ENCODE results near the gene DENND4A. TPM values are rescaled to one million over a fixed set of nuclear protein-coding genes. Genes with fewer than 3 reads are reported as not detected.

The DENND4A gene
- polyA plus RNA-seq, 1 experiment: 5.1 TPM

GRCh38 chr15:65758242-65758641 is 33.9 kb downstream of the DENND4A start:
- POLR2A ChIA-PET: no interaction called here
- DNase-seq (ENCODE audit: low read depth): no peak
- CTCF ChIA-PET: no interaction called here
- Histone ChIP-seq H3K36me3 (ENCODE audit: control insufficient read depth, insufficient read depth, low read length) (no peaks in the 10 kb centered on the region), H3K27me3 (ENCODE audit: control insufficient read depth, insufficient read depth, low read length) (no peaks in the 10 kb centered on the region), H3K4me3 (ENCODE audit: low read depth, low read length) (no peak overlapping the region)
- no peak for TF ChIP-seq CTCF (IDR thresholded peaks at IDR 0.05; ENCODE audit: insufficient read depth, low read depth, low read length)

GRCh38 chr15:65757256-65757655 is 34.8 kb downstream of the DENND4A start:
- TF ChIP-seq CTCF (IDR thresholded peaks at IDR 0.05; ENCODE audit: insufficient read depth, low read depth, low read length): no peak
- H3K4me3 ChIP-seq (ENCODE audit: low read depth, low read length): no peak overlapping the region
- DNase-seq (ENCODE audit: low read depth): no peak
- H3K36me3 ChIP-seq (ENCODE audit: control insufficient read depth, insufficient read depth, low read length): no peaks in the 10 kb centered on the region
- ChIA-PET POLR2A (no interaction called here), CTCF (no interaction called here)
- no peaks in the 10 kb centered on the region for H3K27me3 ChIP-seq (ENCODE audit: control insufficient read depth, insufficient read depth, low read length)

GRCh38 chr15:65752151-65752700 is 39.9 kb downstream of the DENND4A start:
- no peak for TF ChIP-seq CTCF (IDR thresholded peaks at IDR 0.05; ENCODE audit: insufficient read depth, low read depth, low read length)
- H3K4me3 ChIP-seq (ENCODE audit: low read depth, low read length): no peak overlapping the region
- no peaks in the 10 kb centered on the region for H3K27me3 ChIP-seq (ENCODE audit: control insufficient read depth, insufficient read depth, low read length)
- ChIA-PET POLR2A (no interaction called here), CTCF (no interaction called here)
- H3K36me3 ChIP-seq (ENCODE audit: control insufficient read depth, insufficient read depth, low read length): no peaks in the 10 kb centered on the region
- DNase-seq (ENCODE audit: low read depth): no peak

- ChIA-PET POLR2A (no interaction called here), CTCF (no interaction called here)
- Histone ChIP-seq H3K36me3 (ENCODE audit: control insufficient read depth, insufficient read depth, low read length) (no peaks in the 10 kb centered on the region), H3K27me3 (ENCODE audit: control insufficient read depth, insufficient read depth, low read length) (no peaks in the 10 kb centered on the region), H3K4me3 (ENCODE audit: low read depth, low read length) (no peak overlapping the region)
- DNase-seq (ENCODE audit: low read depth): no peak
- TF ChIP-seq CTCF (IDR thresholded peaks at IDR 0.05; ENCODE audit: insufficient read depth, low read depth, low read length): no peak
Measured at GRCh38 chr15:65751431-65751830, 40.7 kb downstream of the DENND4A start.

- no peak for TF ChIP-seq CTCF (IDR thresholded peaks at IDR 0.05; ENCODE audit: insufficient read depth, low read depth, low read length)
- Histone ChIP-seq H3K36me3 (ENCODE audit: control insufficient read depth, insufficient read depth, low read length) (no peaks in the 10 kb centered on the region), H3K4me3 (ENCODE audit: low read depth, low read length) (no peak overlapping the region), H3K27me3 (ENCODE audit: control insufficient read depth, insufficient read depth, low read length) (no peaks in the 10 kb centered on the region)
- no peak for DNase-seq (ENCODE audit: low read depth)
- ChIA-PET CTCF (interaction anchor here (1.0 kb wide), 1 partner anchor 110 kb away, joined by 3 read pairs; no protein-coding TSS in a partner anchor), POLR2A (no interaction called here)
Measured at GRCh38 chr15:65747265-65747664, 44.8 kb downstream of the DENND4A start.

Measured in BJ (cell line).